ENCODE measurements around the gene REP15.
"Not testable (repeated sequence)": the region's sequence is repeated elsewhere in the genome, so short reads cannot be mapped to it uniquely, and the experiment has no call there.

The REP15 gene

GRCh38 chr12:27652174-27652763 lies 44.0 kb upstream of the REP15 start:
- Histone ChIP-seq H2AFZ (ENCODE audit: low read length) (no peak overlapping the region), H3K4me3 (ENCODE audit: low read depth, low read length, poor library complexity, severe bottlenecking) (no peak overlapping the region), H3K27me3 (ENCODE audit: insufficient read depth, low read length) (no peaks in the 10 kb centered on the region), H3K9ac (ENCODE audit: low read length) (no peak overlapping the region), H3K9me2 (ENCODE audit: low read depth, low read length) (no peaks in the 10 kb centered on the region), H3F3A (ENCODE audit: insufficient read depth, low read length) (no peaks in the 10 kb centered on the region), H3K9me3 (ENCODE audit: low read length) (no peaks in the 10 kb centered on the region), H3K4me2 (ENCODE audit: low read length) (no peak overlapping the region), H3K27ac (ENCODE audit: low read depth, low read length, poor library complexity, severe bottlenecking) (no peak overlapping the region), H4K20me1 (ENCODE audit: insufficient read depth, low read length) (no peaks in the 10 kb centered on the region), H3K36me3 (ENCODE audit: insufficient read depth, low read length) (no peaks in the 10 kb centered on the region), H3K79me2 (ENCODE audit: insufficient read depth, low read length) (no peaks in the 10 kb centered on the region), H3K4me1 (ENCODE audit: insufficient read depth, low read length, severe bottlenecking) (no peaks in the 10 kb centered on the region)
- TF ChIP-seq, protein P1, sequence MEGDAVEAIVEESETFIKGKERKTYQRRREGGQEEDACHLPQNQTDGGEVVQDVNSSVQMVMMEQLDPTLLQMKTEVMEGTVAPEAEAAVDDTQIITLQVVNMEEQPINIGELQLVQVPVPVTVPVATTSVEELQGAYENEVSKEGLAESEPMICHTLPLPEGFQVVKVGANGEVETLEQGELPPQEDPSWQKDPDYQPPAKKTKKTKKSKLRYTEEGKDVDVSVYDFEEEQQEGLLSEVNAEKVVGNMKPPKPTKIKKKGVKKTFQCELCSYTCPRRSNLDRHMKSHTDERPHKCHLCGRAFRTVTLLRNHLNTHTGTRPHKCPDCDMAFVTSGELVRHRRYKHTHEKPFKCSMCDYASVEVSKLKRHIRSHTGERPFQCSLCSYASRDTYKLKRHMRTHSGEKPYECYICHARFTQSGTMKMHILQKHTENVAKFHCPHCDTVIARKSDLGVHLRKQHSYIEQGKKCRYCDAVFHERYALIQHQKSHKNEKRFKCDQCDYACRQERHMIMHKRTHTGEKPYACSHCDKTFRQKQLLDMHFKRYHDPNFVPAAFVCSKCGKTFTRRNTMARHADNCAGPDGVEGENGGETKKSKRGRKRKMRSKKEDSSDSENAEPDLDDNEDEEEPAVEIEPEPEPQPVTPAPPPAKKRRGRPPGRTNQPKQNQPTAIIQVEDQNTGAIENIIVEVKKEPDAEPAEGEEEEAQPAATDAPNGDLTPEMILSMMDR (IDR thresholded peaks at IDR 0.05; ENCODE audit: low read length) = peak; percentile 87
- no peak for TF ChIP-seq EZH2 (IDR thresholded peaks at IDR 0.05; ENCODE audit: borderline replicate concordance, low read length)

- H3K27me3 ChIP-seq (ENCODE audit: insufficient read depth, low read length) = no peaks in the 10 kb centered on the region
- H3F3A ChIP-seq (ENCODE audit: insufficient read depth, low read length) = no peaks in the 10 kb centered on the region
- no peaks in the 10 kb centered on the region for H3K36me3 ChIP-seq (ENCODE audit: insufficient read depth, low read length)
- no peaks in the 10 kb centered on the region for H3K79me2 ChIP-seq (ENCODE audit: insufficient read depth, low read length)
- no peak overlapping the region for H3K9ac ChIP-seq (ENCODE audit: low read length)
- no peaks in the 10 kb centered on the region for H3K9me2 ChIP-seq (ENCODE audit: low read depth, low read length)
- no peaks in the 10 kb centered on the region for H3K9me3 ChIP-seq (ENCODE audit: low read length)
- H3K4me3 ChIP-seq (ENCODE audit: low read depth, low read length, poor library complexity, severe bottlenecking) = no peak overlapping the region
- no peaks in the 10 kb centered on the region for H3K4me1 ChIP-seq (ENCODE audit: insufficient read depth, low read length, severe bottlenecking)
- TF ChIP-seq, protein P1 (IDR thresholded peaks at IDR 0.05; ENCODE audit: low read length) = no peak
- no peak for TF ChIP-seq EZH2 (IDR thresholded peaks at IDR 0.05; ENCODE audit: borderline replicate concordance, low read length)
- H4K20me1 ChIP-seq (ENCODE audit: insufficient read depth, low read length) = no peaks in the 10 kb centered on the region
- no peak overlapping the region for H3K27ac ChIP-seq (ENCODE audit: low read depth, low read length, poor library complexity, severe bottlenecking)
- no peak overlapping the region for H3K4me2 ChIP-seq (ENCODE audit: low read length)
- H2AFZ ChIP-seq (ENCODE audit: low read length) = no peak overlapping the region
Observed at GRCh38 chr12:27653661-27654060, 42.6 kb upstream of the REP15 start.

- not testable (repeated sequence) for H3K36me3 ChIP-seq (ENCODE audit: insufficient read depth, low read length); H3K4me1 ChIP-seq (ENCODE audit: insufficient read depth, low read length, severe bottlenecking); H3K9ac ChIP-seq (ENCODE audit: low read length); H3K9me3 ChIP-seq (ENCODE audit: low read length); H3F3A ChIP-seq (ENCODE audit: insufficient read depth, low read length); H3K27ac ChIP-seq (ENCODE audit: low read depth, low read length, poor library complexity, severe bottlenecking); H3K9me2 ChIP-seq (ENCODE audit: low read depth, low read length); H3K4me3 ChIP-seq (ENCODE audit: low read depth, low read length, poor library complexity, severe bottlenecking); H3K27me3 ChIP-seq (ENCODE audit: insufficient read depth, low read length); H3K79me2 ChIP-seq (ENCODE audit: insufficient read depth, low read length); H2AFZ ChIP-seq (ENCODE audit: low read length); H4K20me1 ChIP-seq (ENCODE audit: insufficient read depth, low read length); H3K4me2 ChIP-seq (ENCODE audit: low read length)
Observed at GRCh38 chr12:27655476-27655875, 40.8 kb upstream of the REP15 start.

DNA sequence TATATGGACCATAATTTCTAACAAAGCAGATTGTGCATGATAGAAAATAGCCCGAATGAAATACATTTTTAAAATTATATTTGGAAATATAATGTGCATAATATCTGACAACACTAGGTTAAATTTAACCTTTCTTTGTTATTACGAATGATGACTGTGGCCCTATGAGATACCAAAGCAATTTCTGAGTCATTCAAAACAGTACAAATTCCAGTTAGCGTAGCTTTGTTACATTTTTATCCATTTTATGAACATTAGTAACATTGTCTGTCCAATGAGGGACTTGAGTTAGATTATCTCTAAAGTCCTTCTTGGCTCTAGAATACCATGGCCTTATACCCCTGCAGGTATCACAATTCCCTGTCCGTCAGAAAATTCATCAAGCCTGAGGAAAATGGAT lies 39.0 kb upstream of the REP15 start:
- TF ChIP-seq, protein P1 (IDR thresholded peaks at IDR 0.05; ENCODE audit: low read length) = no peak
- no peak for TF ChIP-seq EZH2 (IDR thresholded peaks at IDR 0.05; ENCODE audit: borderline replicate concordance, low read length)
- no peaks in the 10 kb centered on the region for H3K36me3 ChIP-seq (ENCODE audit: insufficient read depth, low read length)
- H3K9me3 ChIP-seq (ENCODE audit: low read length) = no peaks in the 10 kb centered on the region
- H3K4me3 ChIP-seq (ENCODE audit: low read depth, low read length, poor library complexity, severe bottlenecking) = no peak overlapping the region
- H3K27ac ChIP-seq (ENCODE audit: low read depth, low read length, poor library complexity, severe bottlenecking) = no peak overlapping the region
- H3K9ac ChIP-seq (ENCODE audit: low read length) = no peak overlapping the region
- H4K20me1 ChIP-seq (ENCODE audit: insufficient read depth, low read length) = no peaks in the 10 kb centered on the region
- no peaks in the 10 kb centered on the region for H3F3A ChIP-seq (ENCODE audit: insufficient read depth, low read length)
- H3K79me2 ChIP-seq (ENCODE audit: insufficient read depth, low read length) = no peaks in the 10 kb centered on the region
- no peaks in the 10 kb centered on the region for H3K9me2 ChIP-seq (ENCODE audit: low read depth, low read length)
- H2AFZ ChIP-seq (ENCODE audit: low read length) = no peak overlapping the region
- no peak overlapping the region for H3K4me2 ChIP-seq (ENCODE audit: low read length)
- H3K4me1 ChIP-seq (ENCODE audit: insufficient read depth, low read length, severe bottlenecking) = no peaks in the 10 kb centered on the region
- H3K27me3 ChIP-seq (ENCODE audit: insufficient read depth, low read length) = no peaks in the 10 kb centered on the region
